B cell (primary cell): Measurements from ENCODE around the gene HPS4. TPM values are rescaled to one million over a fixed set of nuclear protein-coding genes. Genes with fewer than 3 reads are reported as not detected.

Source experiments
- ATAC-seq: fragments of 200-7000 bp; cut with Tn5 transposase; one replicate; pipeline ENCODE4 v1.10.0; 2021; ENCODE audit warnings: low read depth, mild to moderate bottlenecking, moderate number of reproducible peaks, moderate library complexity
- CTCF ChIA-PET: fragments of 350-600 bp; sonication (Branson Sonifier 250); formaldehyde crosslinking; loops from one replicate; lab custom pipeline; 2021; ENCODE audit warnings: antibody characterized with exemption, inconsistent platforms; lab: Charles Lee
- POLR2A ChIA-PET: fragments of 350-600 bp; sonication (Branson Sonifier 250); formaldehyde crosslinking; loops from one replicate; lab custom pipeline; 2021; ENCODE audit warnings: antibody characterized with exemption; lab: Charles Lee
- DNase-seq: peaks from one replicate; pipeline ENCODE4 v3.0.0; 2013
- H2AFZ ChIP-seq: 2 replicates; pipeline ENCODE4 v1.6.1; 2012; ENCODE audit warnings: mild to moderate bottlenecking, low read depth, low read length; ENCODE audit not compliant: insufficient read depth, poor library complexity, severe bottlenecking
- H3K27ac ChIP-seq, 2 donors: 1 replicate in 1 of 2; 2 replicates in 1 of 2; pipeline ENCODE4 v1.5.1; 2012 to 2013; ENCODE audit warnings: low read length in 2 of 2, mild to moderate bottlenecking in 2 of 2, moderate library complexity in 1 of 2
- H3K27me3 ChIP-seq, 4 experiments: fragments of 200-600 bp in 1 of 4; sonication (generic) in 1 of 4; replicated peaks in 1 of 4; 1 replicate in 2 of 4; 2 replicates in 2 of 4; pipeline versions ENCODE4 v1.6.1 to v1.7.0; 2013 to 2016; ENCODE audit warnings: low read length in 3 of 4, mild to moderate bottlenecking in 2 of 4, mixed read lengths in 1 of 4, moderate library complexity in 1 of 4; ENCODE audit not compliant: insufficient read depth in 4 of 4, control insufficient read depth in 3 of 4; ENCODE audit errors: control extremely low read depth in 1 of 4
- H3K36me3 ChIP-seq, 2 experiments: replicated peaks in 1 of 2; 1 replicate in 1 of 2; 2 replicates in 1 of 2; pipeline versions ENCODE4 v1.6.1 to v1.7.1; 2013; ENCODE audit warnings: low read length in 1 of 2; ENCODE audit not compliant: insufficient read depth in 2 of 2, control insufficient read depth in 1 of 2; ENCODE audit errors: control extremely low read depth in 1 of 2, extremely low read depth in 1 of 2
- H3K4me1 ChIP-seq, 2 donors: fragments of 200-600 bp in 1 of 2; sonication (generic) in 1 of 2; 1 replicate in 1 of 2; 2 replicates in 1 of 2; pipeline versions ENCODE4 v1.5.1 to v1.6.1; 2013 to 2017; ENCODE audit warnings: low read length in 2 of 2; ENCODE audit not compliant: control insufficient read depth in 2 of 2, insufficient read depth in 2 of 2
- H3K4me2 ChIP-seq: replicated peaks from 2 replicates; pipeline ENCODE3; 2012; ENCODE audit warnings: mild to moderate bottlenecking, low read depth, low read length; ENCODE audit not compliant: poor library complexity, severe bottlenecking
- H3K4me3 ChIP-seq, 5 experiments: fragments of 200-600 bp in 1 of 5; sonication (generic) in 1 of 5; 1 replicate in 3 of 5; 2 replicates in 2 of 5; pipeline versions ENCODE4 v1.5.1 to v1.7.0; 2011 to 2016; ENCODE audit warnings: low read length in 4 of 5, mild to moderate bottlenecking in 4 of 5, low read depth in 2 of 5, control low read depth in 1 of 5, moderate library complexity in 1 of 5; ENCODE audit not compliant: insufficient read depth in 1 of 5; ENCODE audit errors: control extremely low read depth in 1 of 5, extremely low read depth in 1 of 5
- H3K79me2 ChIP-seq: fragments of 200-600 bp; sonication (generic); one replicate; pipeline ENCODE4 v1.6.0; 2016; ENCODE audit warnings: low read length; ENCODE audit not compliant: control insufficient read depth, insufficient read depth
- H3K9ac ChIP-seq: fragments of 200-600 bp; sonication (generic); 2 replicates; pipeline ENCODE4 v1.6.1; 2017; ENCODE audit warnings: mild to moderate bottlenecking, low read length, moderate library complexity
- H3K9me3 ChIP-seq, 3 donors: one replicate each; pipeline versions ENCODE4 v1.6.1 to v1.7.1; 2013; ENCODE audit warnings: low read length in 2 of 3; ENCODE audit not compliant: control insufficient read depth in 2 of 3, insufficient read depth in 1 of 3; ENCODE audit errors: control extremely low read depth in 1 of 3
- H4K20me1 ChIP-seq: 2 replicates; pipeline ENCODE4 v1.6.0; 2012; ENCODE audit warnings: mild to moderate bottlenecking, low read length; ENCODE audit not compliant: insufficient read depth, control insufficient read depth, poor library complexity, severe bottlenecking
- H3K27ac Mint-ChIP-seq: one replicate; pipeline ENCODE4 v1.8.0; 2021; ENCODE audit warnings: mixed read lengths
- H3K27me3 Mint-ChIP-seq: one replicate; pipeline ENCODE4 v1.8.0; 2021; ENCODE audit warnings: mixed read lengths
- H3K4me1 Mint-ChIP-seq: one replicate; pipeline ENCODE4 v1.8.0; 2021; ENCODE audit warnings: mixed read lengths
- H3K4me3 Mint-ChIP-seq: one replicate; pipeline ENCODE4 v1.8.0; 2021; ENCODE audit warnings: mixed read lengths
- H3K9me3 Mint-ChIP-seq: one replicate; pipeline ENCODE4 v1.8.0; 2022; ENCODE audit warnings: mixed read lengths; ENCODE audit not compliant: insufficient read depth
- CTCF ChIP-seq: fragments of 200-600 bp; IDR thresholded peaks from one replicate; pipeline ENCODE4 v1.8.0; 2022; ENCODE audit warnings: antibody characterized with exemption, mild to moderate bottlenecking
- EZH2 ChIP-seq: IDR thresholded peaks from 2 replicates; pipeline ENCODE4 v1.6.1; 2012; ENCODE audit warnings: borderline replicate concordance, low read depth, mild to moderate bottlenecking, moderate library complexity, low read length; ENCODE audit not compliant: insufficient read depth, poor library complexity, severe bottlenecking
- WGBS: methylation state at CpG from one replicate; pipeline ENCODE4 v1.1.5; 2013; ENCODE audit warnings: missing lambda C conversion rate; ENCODE audit not compliant: insufficient coverage; 5-methylcytosine and 5-hydroxymethylcytosine counted together
- intact Hi-C: fragments of 100-400 bp; cut with micrococcal nuclease; formaldehyde crosslinking; loops from one replicate; pipeline ENCODE4 v1.10.0; 2022
- polyA plus RNA-seq: library from polyadenylated mRNA; depleted of rRNA; stranded (reverse); fragments of >200 nt; gene quantifications from 2 replicates; pipeline ENCODE4 v1.2.3, GENCODE V29; 2012
- total RNA-seq, 2 donors: library from RNA; stranded (reverse); fragments of 120-200 nt in 1 of 2; gene quantifications; 1 replicate in 1 of 2; 2 replicates in 1 of 2; pipeline versions ENCODE4 v1.2.3 to v1.2.4, GENCODE V29; 2013 to 2022

HPS4 gene
- total and polyA plus RNA-seq, 2 donors (not counting 1 experiment from before 2014, with no cell fraction given), result 34.8 to 61.8 TPM

DNA sequence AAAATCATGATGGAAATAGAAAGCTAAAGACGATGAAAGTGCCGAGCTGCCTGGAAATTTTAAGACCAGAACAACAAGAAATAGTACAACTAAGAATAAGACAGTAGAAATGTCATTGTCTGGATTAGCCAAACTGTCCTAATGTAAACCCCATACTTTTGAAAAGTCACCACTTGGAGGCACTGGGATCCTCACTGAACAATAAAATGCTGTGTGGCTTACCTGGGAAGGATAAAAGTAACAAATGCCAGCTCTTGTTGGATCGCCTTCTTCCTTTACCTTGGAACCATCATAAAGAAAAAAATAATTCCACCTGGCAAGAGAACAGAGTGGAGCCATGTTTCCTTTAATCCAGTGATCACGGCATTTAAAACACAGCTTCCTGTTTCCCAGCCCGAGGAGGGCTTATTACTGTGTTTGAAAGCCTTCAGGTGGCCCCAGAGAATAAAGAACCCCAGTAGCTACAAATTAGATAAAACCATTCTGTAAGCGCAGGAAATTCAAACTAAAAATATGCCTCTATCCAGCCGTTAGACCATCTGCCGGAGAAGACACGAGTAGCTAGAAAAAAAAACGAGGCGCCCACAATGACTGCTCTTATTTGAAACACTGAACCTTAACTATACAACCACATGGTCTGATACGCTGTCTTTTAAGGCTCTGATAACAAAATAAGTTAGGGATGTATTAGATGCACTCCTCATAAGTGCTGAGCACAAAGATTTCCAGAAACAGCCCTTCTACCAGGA, 4.4 kb downstream of the HPS4 start:
- Mint-ChIP-seq H3K4me3 (peak overlapping the region; percentile 75), H3K27ac (peak overlapping the region; percentile 82), H3K9me3 (no peaks in the 10 kb centered on the region), H3K27me3 (no peaks in the 10 kb centered on the region), H3K4me1 (peaks cover 63% of the 10 kb centered on the region)
- no peaks in the 10 kb centered on the region for H3K27me3 ChIP-seq
- H3K79me2 ChIP-seq, result peaks cover 75% of the 10 kb centered on the region
- TF ChIP-seq EZH2 (no peak), CTCF (no peak)
- ATAC-seq (no peak), DNase-seq (no peak)
- H3K4me3 ChIP-seq, result peak overlapping the region; percentile 31 to 55 (median 44)
- intact Hi-C loops, result no loop called here
- H3K27ac ChIP-seq, result peak overlapping the region; percentile 50 to 72
- no peaks in the 10 kb centered on the region for H4K20me1 ChIP-seq
- H3K9ac ChIP-seq, result peak overlapping the region; percentile 50
- H3K4me2 ChIP-seq, result peak overlapping the region; percentile 68
- H3K9me3 ChIP-seq, result no peaks in the 10 kb centered on the region
- peaks cover 0 to 27% of the 10 kb centered on the region in 2 experiments for H3K36me3 ChIP-seq
- peak overlapping the region; percentile 64 for H2AFZ ChIP-seq
- ChIA-PET CTCF (interaction anchor here (0.6 to 1.6 kb wide), 8 partner anchors 17 to 111 kb away, joined by 3 to 5 read pairs (median 4); no protein-coding TSS in a partner anchor), POLR2A (interaction anchor here (0.6 kb wide), 1 partner anchor 111 kb away, joined by 3 read pairs; the partner anchor contains the start of gene TPST2)
- WGBS, result 2% methylated on average over 6 of the region's 12 CpGs
- peaks cover 46 to 53% of the 10 kb centered on the region in 2 donors for H3K4me1 ChIP-seq

GRCh38 chr22:26477341-26477731, 6.2 kb downstream of the HPS4 start:
- H3K4me2 ChIP-seq, result no peak overlapping the region
- H3K27me3 ChIP-seq, result no peaks in the 10 kb centered on the region
- peaks cover 80% of the 10 kb centered on the region for H3K79me2 ChIP-seq
- no peak for ATAC-seq
- peaks cover 36 to 40% of the 10 kb centered on the region in 2 donors for H3K4me1 ChIP-seq
- H3K36me3 ChIP-seq, result peaks cover 0 to 43% of the 10 kb centered on the region in 2 experiments
- H3K27ac ChIP-seq, result no peak overlapping the region
- H3K9ac ChIP-seq, result no peak overlapping the region
- no peak for DNase-seq
- no peaks in the 10 kb centered on the region for H3K9me3 ChIP-seq
- H2AFZ ChIP-seq, result no peak overlapping the region
- TF ChIP-seq CTCF, result no peak
- TF ChIP-seq EZH2, result no peak
- H3K4me1 Mint-ChIP-seq, result peaks cover 47% of the 10 kb centered on the region
- no peaks in the 10 kb centered on the region for H3K27me3 Mint-ChIP-seq
- H3K9me3 Mint-ChIP-seq, result no peaks in the 10 kb centered on the region
- no peak overlapping the region for H3K4me3 ChIP-seq
- POLR2A ChIA-PET, result no interaction called here
- H3K27ac Mint-ChIP-seq, result peak overlapping the region; percentile 2
- intact Hi-C loops, result no loop called here
- H4K20me1 ChIP-seq, result no peaks in the 10 kb centered on the region
- CTCF ChIA-PET, result no interaction called here
- 22% methylated on average over 3 of the region's 4 CpGs for WGBS
- no peak overlapping the region for H3K4me3 Mint-ChIP-seq
